Amniotic epithelial cell (primary cell): ENCODE results near the gene EXOC4.
"Not testable (repeated sequence)": the region's sequence is repeated elsewhere in the genome, so short reads cannot be mapped to it uniquely, and the experiment has no call there.

Source experiments
- DNase-seq: peaks from one replicate; pipeline ENCODE4 v3.0.0-alpha.2; 2010; ENCODE audit warnings: low read depth

Gene EXOC4

GRCh38 chr7:133873631-133874030 is 620.8 kb downstream of the EXOC4 start:
- no peak for DNase-seq

- no peak for DNase-seq
Measured at GRCh38 chr7:133883591-133883990, 630.7 kb downstream of the EXOC4 start.

GRCh38 chr7:133885213-133885612 is 632.3 kb downstream of the EXOC4 start:
- DNase-seq: no peak

- DNase-seq: no peak
Measured at GRCh38 chr7:133886086-133886485, 633.2 kb downstream of the EXOC4 start.

- no peak for DNase-seq
Measured at GRCh38 chr7:133886797-133887196, 633.9 kb downstream of the EXOC4 start.

- no peak for DNase-seq
Measured at GRCh38 chr7:133887459-133887858, 634.6 kb downstream of the EXOC4 start.

- DNase-seq: no peak
Measured at GRCh38 chr7:133888061-133888930, 635.4 kb downstream of the EXOC4 start.

GRCh38 chr7:133904776-133905175 is 651.9 kb downstream of the EXOC4 start:
- DNase-seq: no peak

- not testable (repeated sequence) for DNase-seq
Measured at GRCh38 chr7:133906553-133906952, 653.7 kb downstream of the EXOC4 start.

- no peak for DNase-seq
Measured at GRCh38 chr7:133910761-133911160, 657.9 kb downstream of the EXOC4 start.

- DNase-seq: no peak
Measured at GRCh38 chr7:133911724-133912123, 658.8 kb downstream of the EXOC4 start.

GRCh38 chr7:133912916-133913697 is 660.2 kb downstream of the EXOC4 start:
- no peak for DNase-seq

GRCh38 chr7:133916621-133917020 is 663.7 kb downstream of the EXOC4 start:
- DNase-seq: no peak

GRCh38 chr7:133919810-133920209 is 666.9 kb downstream of the EXOC4 start:
- DNase-seq: no peak

- DNase-seq: no peak
Measured at GRCh38 chr7:133921635-133922182, 668.8 kb downstream of the EXOC4 start.

- no peak for DNase-seq
Measured at GRCh38 chr7:133923974-133924373, 671.1 kb downstream of the EXOC4 start.

- no peak for DNase-seq
Measured at GRCh38 chr7:133931053-133931452, 678.2 kb downstream of the EXOC4 start.

GRCh38 chr7:133932591-133932990 is 679.7 kb downstream of the EXOC4 start:
- no peak for DNase-seq

GRCh38 chr7:133934262-133934976 is 681.5 kb downstream of the EXOC4 start:
- no peak for DNase-seq

GRCh38 chr7:133934977-133935330 is 682.1 kb downstream of the EXOC4 start:
- DNase-seq: no peak

- DNase-seq: peak; percentile 82
Measured at GRCh38 chr7:133936074-133936473, 683.2 kb downstream of the EXOC4 start.

- DNase-seq: no peak
Measured at GRCh38 chr7:133937786-133938185, 684.9 kb downstream of the EXOC4 start.
